Mucosa of rectum (tissue), 2 donors: ENCODE data around the gene NCOA1.

ENCODE experiments used
- H3K27ac ChIP-seq, 2 donors: one replicate each; pipeline ENCODE4 v1.7.0; 2013; ENCODE audit warnings: inconsistent platforms in 2 of 2, low read depth in 2 of 2, low read length in 2 of 2
- H3K27me3 ChIP-seq, 2 donors: one replicate each; pipeline ENCODE4 v1.7.0; 2013; ENCODE audit warnings: low read length in 2 of 2; ENCODE audit not compliant: control insufficient read depth in 2 of 2, insufficient read depth in 2 of 2
- H3K36me3 ChIP-seq, 2 donors: one replicate each; pipeline ENCODE4 v1.7.0; 2013; ENCODE audit warnings: low read length in 2 of 2; ENCODE audit not compliant: control insufficient read depth in 2 of 2, insufficient read depth in 2 of 2
- H3K4me1 ChIP-seq, 2 donors: one replicate each; pipeline ENCODE4 v1.7.0; 2013; ENCODE audit warnings: low read length in 2 of 2, mild to moderate bottlenecking in 1 of 2; ENCODE audit not compliant: control insufficient read depth in 2 of 2, insufficient read depth in 2 of 2
- H3K4me3 ChIP-seq, 2 donors: one replicate each; pipeline ENCODE4 v1.7.0; 2013; ENCODE audit warnings: low read length in 2 of 2
- H3K9ac ChIP-seq, 2 donors: one replicate each; pipeline ENCODE4 v1.7.0; 2013; ENCODE audit warnings: low read length in 2 of 2, low read depth in 1 of 2, mild to moderate bottlenecking in 1 of 2
- H3K9me3 ChIP-seq, 2 donors: one replicate each; pipeline ENCODE4 v1.7.0; 2013; ENCODE audit warnings: low read length in 2 of 2; ENCODE audit not compliant: control insufficient read depth in 2 of 2
- donor health status: healthy.
- donor health status: Normal muscosa, but diverticular disease.

NCOA1 gene

DNA sequence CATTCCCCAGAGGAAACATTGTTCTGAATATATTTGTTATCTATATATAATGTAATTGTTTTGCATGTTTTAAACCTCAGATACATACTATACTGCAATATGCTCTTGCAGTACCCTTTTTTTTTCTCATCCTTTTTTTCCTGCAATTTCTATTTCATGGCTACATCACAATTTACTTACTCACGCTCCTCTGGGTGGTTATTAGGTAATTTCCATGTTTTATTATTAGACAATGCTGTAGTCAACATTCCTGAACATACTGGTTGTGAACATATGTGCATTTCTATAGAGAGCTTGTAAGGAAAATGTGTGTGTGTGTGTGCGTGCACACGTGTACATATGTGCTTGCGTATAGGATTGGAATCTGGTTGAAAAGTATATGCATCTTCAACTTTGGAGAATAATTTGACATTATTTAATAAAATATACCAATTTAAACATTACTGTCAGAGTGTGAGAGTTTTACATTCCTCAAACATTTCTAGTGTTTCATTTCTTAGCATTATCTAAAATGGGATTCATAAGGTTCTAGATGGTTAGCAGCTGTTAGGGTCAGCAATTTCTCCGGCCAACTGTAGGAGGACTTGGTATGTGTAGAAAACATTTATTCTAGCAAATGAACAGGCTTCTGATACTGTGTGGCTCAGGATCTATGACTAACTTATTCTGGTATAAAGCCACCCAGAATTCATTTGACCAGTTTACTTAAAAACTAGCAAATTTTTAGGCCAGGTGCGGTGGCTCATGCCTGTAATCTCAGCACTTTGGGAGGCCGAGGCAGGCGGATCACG is 22.4 kb downstream of the NCOA1 start:
- peaks cover 2 to 3% of the 10 kb centered on the region in 2 donors for H3K4me1 ChIP-seq
- H3K36me3 ChIP-seq, result no peaks in the 10 kb centered on the region
- H3K9ac ChIP-seq, result no peak overlapping the region
- H3K27ac ChIP-seq, result no peak overlapping the region
- no peaks in the 10 kb centered on the region for H3K27me3 ChIP-seq
- H3K9me3 ChIP-seq, result no peaks in the 10 kb centered on the region
- H3K4me3 ChIP-seq, result no peak overlapping the region

DNA sequence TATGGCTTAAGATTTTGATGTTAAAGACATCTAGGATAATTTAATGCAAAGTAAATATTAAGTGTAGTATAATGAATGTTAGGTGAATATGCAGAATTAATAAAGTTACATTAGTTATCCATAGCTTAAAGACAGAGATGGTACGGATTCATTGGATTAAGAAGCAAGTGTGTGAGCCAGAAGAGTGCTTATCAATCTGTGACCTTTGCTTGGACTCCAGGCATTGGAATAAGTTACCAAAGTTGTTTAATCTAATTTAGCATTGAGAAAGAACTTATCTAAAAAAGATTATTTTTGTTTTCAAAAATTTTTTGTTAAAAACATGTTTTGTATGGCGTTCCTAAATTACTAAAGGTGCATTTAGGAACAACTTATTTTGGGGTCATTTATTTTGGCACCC is 23.8 kb downstream of the NCOA1 start:
- Histone ChIP-seq H3K27ac (no peak overlapping the region), H3K36me3 (no peaks in the 10 kb centered on the region), H3K27me3 (no peaks in the 10 kb centered on the region), H3K9me3 (no peaks in the 10 kb centered on the region), H3K4me3 (no peak overlapping the region), H3K9ac (no peak overlapping the region), H3K4me1 (peaks cover 0 to 2% of the 10 kb centered on the region in 2 donors)

DNA sequence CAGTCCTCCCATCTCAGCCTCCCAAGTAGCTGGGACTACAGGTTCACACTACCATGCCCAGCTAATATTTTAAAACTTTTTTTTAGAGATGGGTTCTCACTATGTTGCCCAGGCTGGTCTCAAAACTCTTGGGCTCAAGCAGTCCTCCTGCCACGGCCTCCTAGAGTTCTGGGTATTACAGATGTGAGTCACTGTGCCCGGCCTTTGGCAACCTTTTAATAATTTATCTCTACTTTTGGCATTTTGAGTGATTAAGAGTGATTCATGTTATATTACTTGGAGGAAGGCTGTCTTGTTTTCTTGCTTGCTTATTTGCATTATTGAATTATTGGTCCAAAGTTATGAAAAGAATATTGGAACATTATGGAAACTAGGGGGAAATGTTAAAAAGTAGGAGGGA is 24.3 kb downstream of the NCOA1 start:
- H3K9me3 ChIP-seq, result no peaks in the 10 kb centered on the region
- no peak overlapping the region for H3K4me3 ChIP-seq
- H3K27ac ChIP-seq, result no peak overlapping the region
- no peaks in the 10 kb centered on the region for H3K36me3 ChIP-seq
- no peak overlapping the region for H3K9ac ChIP-seq
- no peaks in the 10 kb centered on the region for H3K27me3 ChIP-seq
- H3K4me1 ChIP-seq, result peaks cover 0 to 2% of the 10 kb centered on the region in 2 donors

DNA sequence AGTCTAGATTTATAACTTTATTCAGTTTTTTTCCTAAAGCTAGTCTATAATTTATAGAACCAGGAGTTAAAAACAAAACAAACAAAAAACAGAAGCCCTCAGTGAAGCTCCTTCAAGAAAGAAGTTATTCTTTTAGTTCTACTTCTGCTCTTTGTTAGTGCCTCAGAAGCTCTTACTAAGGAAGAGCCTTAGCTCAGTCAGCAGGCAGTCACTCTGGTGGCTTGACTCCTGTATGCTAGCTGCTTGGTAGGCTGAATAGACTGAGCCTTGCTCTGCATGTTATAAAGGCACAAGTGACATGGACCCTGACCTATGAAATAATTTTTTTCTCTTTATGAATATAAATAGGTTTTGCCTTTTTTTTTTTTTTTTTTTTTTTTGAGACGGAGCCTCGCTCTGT is 24.8 kb downstream of the NCOA1 start:
- H3K27me3 ChIP-seq, result no peaks in the 10 kb centered on the region
- no peak overlapping the region for H3K4me3 ChIP-seq
- H3K4me1 ChIP-seq, result peaks cover 0 to 2% of the 10 kb centered on the region in 2 donors
- no peak overlapping the region for H3K27ac ChIP-seq
- no peaks in the 10 kb centered on the region for H3K36me3 ChIP-seq
- H3K9me3 ChIP-seq, result no peaks in the 10 kb centered on the region
- H3K9ac ChIP-seq, result no peak overlapping the region

DNA sequence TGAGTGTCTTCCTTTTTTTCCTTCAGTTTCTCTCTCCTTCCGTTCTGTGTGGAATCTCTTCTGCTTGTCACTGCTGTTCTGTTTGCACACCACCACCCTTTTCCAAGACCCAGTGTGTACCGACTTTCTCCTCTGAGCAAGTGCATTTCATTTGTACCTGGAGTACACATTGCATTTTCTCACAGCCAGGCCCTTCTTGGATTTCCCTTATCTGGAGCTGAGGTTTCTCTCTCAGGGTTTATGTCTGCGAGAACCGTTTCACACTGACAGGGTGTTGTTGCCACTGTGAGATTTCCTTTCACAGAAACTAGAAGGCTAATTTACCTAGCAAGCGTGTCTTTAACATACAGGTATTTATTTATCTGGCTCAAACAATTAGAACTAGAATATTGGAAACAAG is 26.2 kb downstream of the NCOA1 start:
- no peak overlapping the region for H3K27ac ChIP-seq
- peaks cover 1 to 6% of the 10 kb centered on the region in 2 donors for H3K4me1 ChIP-seq
- H3K9me3 ChIP-seq, result no peaks in the 10 kb centered on the region
- no peaks in the 10 kb centered on the region for H3K27me3 ChIP-seq
- H3K36me3 ChIP-seq, result no peaks in the 10 kb centered on the region
- H3K4me3 ChIP-seq, result no peak overlapping the region
- no peak overlapping the region for H3K9ac ChIP-seq

DNA sequence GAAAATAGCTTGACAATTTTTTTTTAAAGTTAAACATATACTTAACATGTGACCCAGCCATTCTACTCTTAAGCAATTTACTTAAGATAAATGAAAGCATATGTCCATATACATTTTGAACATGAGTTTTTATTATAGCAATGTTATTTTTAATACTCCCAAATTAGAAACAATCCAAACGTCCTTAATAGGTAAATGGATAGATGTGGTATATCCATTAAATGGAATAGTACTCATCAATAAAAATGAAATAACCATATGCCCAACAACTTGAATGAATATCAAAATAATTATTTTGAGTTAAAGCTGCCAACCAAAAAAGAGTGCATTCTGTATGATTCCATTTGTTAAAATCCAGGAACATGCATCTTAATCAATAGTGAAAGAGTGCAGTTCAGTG is 29.1 kb downstream of the NCOA1 start:
- H3K36me3 ChIP-seq, result no peaks in the 10 kb centered on the region
- no peaks in the 10 kb centered on the region for H3K27me3 ChIP-seq
- no peak overlapping the region for H3K9ac ChIP-seq
- H3K4me1 ChIP-seq, result peaks cover 6% of the 10 kb centered on the region in 2 donors
- no peak overlapping the region for H3K27ac ChIP-seq
- H3K4me3 ChIP-seq, result no peak overlapping the region
- H3K9me3 ChIP-seq, result no peaks in the 10 kb centered on the region

DNA sequence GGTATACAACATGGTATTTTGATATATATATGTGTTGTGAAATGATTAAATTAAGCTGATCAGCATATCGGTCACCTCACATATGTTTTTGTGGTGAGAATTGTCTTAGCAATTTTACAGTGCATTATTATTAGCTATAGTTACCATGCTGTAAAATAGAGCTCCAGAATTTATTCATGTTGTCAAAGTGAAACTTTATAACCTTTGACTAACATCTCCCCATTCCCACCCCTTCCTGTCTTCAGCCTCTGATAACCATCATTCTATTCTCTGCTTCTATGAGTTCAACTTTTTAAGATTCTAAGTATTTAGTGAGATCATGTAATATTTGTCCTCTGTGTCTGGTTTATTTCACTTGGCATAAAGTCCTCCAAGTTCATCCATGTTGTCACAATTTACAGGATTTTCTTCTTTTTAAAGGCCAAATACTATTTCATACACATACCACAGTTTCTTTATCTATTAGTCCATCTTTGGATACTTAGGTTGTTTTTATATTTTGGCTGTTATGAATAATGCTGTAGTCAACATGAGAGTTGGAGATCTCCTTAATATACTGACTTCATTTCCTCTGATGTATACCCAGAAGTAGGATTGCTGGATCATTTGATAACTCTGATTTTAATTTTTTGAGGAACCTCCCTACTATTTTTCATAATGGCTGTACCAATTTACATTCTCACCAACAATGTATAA is 30.3 kb downstream of the NCOA1 start:
- Histone ChIP-seq H3K4me1 (peaks cover 6% of the 10 kb centered on the region in 2 donors), H3K36me3 (no peaks in the 10 kb centered on the region), H3K9ac (no peak overlapping the region), H3K27ac (no peak overlapping the region), H3K27me3 (no peaks in the 10 kb centered on the region), H3K4me3 (no peak overlapping the region), H3K9me3 (no peaks in the 10 kb centered on the region)

DNA sequence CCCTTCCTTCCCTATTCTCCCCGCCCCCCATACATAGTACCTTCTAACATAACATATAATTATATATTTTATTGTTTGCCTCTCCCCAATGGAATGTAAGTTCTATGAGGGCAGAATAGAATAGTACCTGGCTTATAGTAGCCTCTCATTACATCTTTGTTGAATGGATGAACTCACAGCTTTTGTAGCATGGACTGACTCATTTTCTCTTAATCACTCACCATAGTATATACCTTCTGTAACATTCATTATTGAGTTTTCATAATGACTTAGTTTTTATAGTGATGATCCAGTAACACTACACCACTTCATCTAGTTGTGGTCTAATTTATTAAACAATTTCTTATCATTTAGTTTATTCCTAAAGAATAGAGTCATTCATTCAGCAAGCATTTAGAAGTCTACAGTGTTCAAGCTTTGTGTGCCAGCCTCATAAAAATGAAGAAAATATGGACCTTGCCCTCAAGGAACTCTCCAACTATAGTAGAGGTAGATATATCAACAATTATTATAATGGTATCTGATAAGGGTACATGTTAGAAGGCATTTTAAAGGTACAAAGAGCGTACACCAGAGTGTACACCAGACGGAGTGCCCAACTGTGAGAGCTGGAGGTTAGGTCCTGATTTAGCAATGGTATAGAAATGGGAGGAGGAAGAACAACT is 31.1 kb downstream of the NCOA1 start:
- no peak overlapping the region for H3K9ac ChIP-seq
- no peaks in the 10 kb centered on the region for H3K36me3 ChIP-seq
- no peak overlapping the region for H3K27ac ChIP-seq
- H3K4me1 ChIP-seq, result peaks cover 6 to 8% of the 10 kb centered on the region in 2 donors
- H3K4me3 ChIP-seq, result no peak overlapping the region
- no peaks in the 10 kb centered on the region for H3K9me3 ChIP-seq
- no peaks in the 10 kb centered on the region for H3K27me3 ChIP-seq

DNA sequence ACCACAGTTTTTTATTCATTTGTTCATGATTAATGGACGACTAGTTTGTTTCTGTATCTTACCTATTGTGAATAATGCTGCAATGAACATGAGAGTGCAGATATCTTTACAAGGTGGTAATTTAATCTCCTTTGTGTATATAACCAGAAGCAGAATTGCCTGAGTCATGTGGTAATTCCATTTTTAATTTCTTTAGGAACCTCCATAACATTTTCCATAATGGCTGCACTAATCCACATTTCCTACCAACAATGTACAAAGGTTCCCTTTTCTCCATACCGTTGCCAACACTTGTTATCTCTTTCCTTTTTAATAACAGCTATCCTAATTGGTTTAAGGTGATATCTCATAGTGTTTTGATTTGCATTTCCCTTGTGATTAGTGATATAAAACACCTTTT is 36.5 kb downstream of the NCOA1 start:
- Histone ChIP-seq H3K36me3 (no peaks in the 10 kb centered on the region), H3K9ac (no peak overlapping the region), H3K9me3 (no peaks in the 10 kb centered on the region), H3K27me3 (no peaks in the 10 kb centered on the region), H3K4me3 (no peak overlapping the region), H3K27ac (no peak overlapping the region), H3K4me1 (peaks cover 4 to 5% of the 10 kb centered on the region in 2 donors)

DNA sequence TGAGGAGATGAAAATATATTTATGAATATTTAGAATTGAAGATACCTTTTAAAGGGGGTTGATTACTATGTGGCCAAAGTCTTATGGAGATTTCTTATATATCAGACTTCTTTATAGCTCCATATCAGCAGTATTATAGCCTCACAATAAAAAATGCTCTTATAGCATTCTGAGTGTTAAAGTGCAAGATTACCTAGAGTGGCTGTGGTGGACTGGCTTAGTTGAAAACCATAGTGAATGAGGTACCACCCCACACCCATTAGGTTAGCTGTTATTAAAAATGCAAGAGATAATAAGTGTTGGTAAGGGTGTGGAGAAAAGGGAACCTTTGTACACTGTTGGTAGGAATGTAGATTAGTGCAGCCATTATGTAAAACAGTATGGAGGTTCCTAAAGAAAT is 39.7 kb downstream of the NCOA1 start:
- Histone ChIP-seq H3K9ac (no peak overlapping the region), H3K9me3 (no peaks in the 10 kb centered on the region), H3K27me3 (no peaks in the 10 kb centered on the region), H3K27ac (no peak overlapping the region), H3K4me3 (no peak overlapping the region), H3K36me3 (no peaks in the 10 kb centered on the region), H3K4me1 (peaks cover 2 to 5% of the 10 kb centered on the region in 2 donors)
